ENCODE data around the gene GRWD1.

- no peak for TF ChIP-seq CTCF (IDR thresholded peaks at IDR 0.05)
- TF ChIP-seq POLR2A (IDR thresholded peaks at IDR 0.05), result no peak
- TF ChIP-seq POLR2AphosphoS5 (IDR thresholded peaks at IDR 0.05), result no peak
Observed at GRCh38 chr19:48474084-48474592, 28.4 kb downstream of the GRWD1 start.
